B cell (primary cell): ENCODE data around the gene RGS3. TPM values are rescaled to one million over a fixed set of nuclear protein-coding genes. Genes with fewer than 3 reads are reported as not detected.

Experiments
- ATAC-seq: fragments of 200-7000 bp; cut with Tn5 transposase; one replicate; pipeline ENCODE4 v1.10.0; 2021; ENCODE audit warnings: low read depth, mild to moderate bottlenecking, moderate number of reproducible peaks, moderate library complexity
- CTCF ChIA-PET: fragments of 350-600 bp; sonication (Branson Sonifier 250); formaldehyde crosslinking; loops from one replicate; lab custom pipeline; 2021; ENCODE audit warnings: antibody characterized with exemption, inconsistent platforms; lab: Charles Lee
- POLR2A ChIA-PET: fragments of 350-600 bp; sonication (Branson Sonifier 250); formaldehyde crosslinking; loops from one replicate; lab custom pipeline; 2021; ENCODE audit warnings: antibody characterized with exemption; lab: Charles Lee
- DNase-seq: peaks from one replicate; pipeline ENCODE4 v3.0.0; 2013
- H2AFZ ChIP-seq: 2 replicates; pipeline ENCODE4 v1.6.1; 2012; ENCODE audit warnings: mild to moderate bottlenecking, low read depth, low read length; ENCODE audit not compliant: insufficient read depth, poor library complexity, severe bottlenecking
- H3K27ac ChIP-seq, 2 donors: 1 replicate in 1 of 2; 2 replicates in 1 of 2; pipeline ENCODE4 v1.5.1; 2012 to 2013; ENCODE audit warnings: low read length in 2 of 2, mild to moderate bottlenecking in 2 of 2, moderate library complexity in 1 of 2
- H3K27me3 ChIP-seq, 4 experiments: fragments of 200-600 bp in 1 of 4; sonication (generic) in 1 of 4; replicated peaks in 1 of 4; 1 replicate in 2 of 4; 2 replicates in 2 of 4; pipeline versions ENCODE4 v1.6.1 to v1.7.0; 2013 to 2016; ENCODE audit warnings: low read length in 3 of 4, mild to moderate bottlenecking in 2 of 4, mixed read lengths in 1 of 4, moderate library complexity in 1 of 4; ENCODE audit not compliant: insufficient read depth in 4 of 4, control insufficient read depth in 3 of 4; ENCODE audit errors: control extremely low read depth in 1 of 4
- H3K36me3 ChIP-seq, 2 experiments: replicated peaks in 1 of 2; 1 replicate in 1 of 2; 2 replicates in 1 of 2; pipeline versions ENCODE4 v1.6.1 to v1.7.1; 2013; ENCODE audit warnings: low read length in 1 of 2; ENCODE audit not compliant: insufficient read depth in 2 of 2, control insufficient read depth in 1 of 2; ENCODE audit errors: control extremely low read depth in 1 of 2, extremely low read depth in 1 of 2
- H3K4me1 ChIP-seq, 2 donors: fragments of 200-600 bp in 1 of 2; sonication (generic) in 1 of 2; 1 replicate in 1 of 2; 2 replicates in 1 of 2; pipeline versions ENCODE4 v1.5.1 to v1.6.1; 2013 to 2017; ENCODE audit warnings: low read length in 2 of 2; ENCODE audit not compliant: control insufficient read depth in 2 of 2, insufficient read depth in 2 of 2
- H3K4me2 ChIP-seq: replicated peaks from 2 replicates; pipeline ENCODE3; 2012; ENCODE audit warnings: mild to moderate bottlenecking, low read depth, low read length; ENCODE audit not compliant: poor library complexity, severe bottlenecking
- H3K4me3 ChIP-seq, 5 experiments: fragments of 200-600 bp in 1 of 5; sonication (generic) in 1 of 5; 1 replicate in 3 of 5; 2 replicates in 2 of 5; pipeline versions ENCODE4 v1.5.1 to v1.7.0; 2011 to 2016; ENCODE audit warnings: low read length in 4 of 5, mild to moderate bottlenecking in 4 of 5, low read depth in 2 of 5, control low read depth in 1 of 5, moderate library complexity in 1 of 5; ENCODE audit not compliant: insufficient read depth in 1 of 5; ENCODE audit errors: control extremely low read depth in 1 of 5, extremely low read depth in 1 of 5
- H3K79me2 ChIP-seq: fragments of 200-600 bp; sonication (generic); one replicate; pipeline ENCODE4 v1.6.0; 2016; ENCODE audit warnings: low read length; ENCODE audit not compliant: control insufficient read depth, insufficient read depth
- H3K9ac ChIP-seq: fragments of 200-600 bp; sonication (generic); 2 replicates; pipeline ENCODE4 v1.6.1; 2017; ENCODE audit warnings: mild to moderate bottlenecking, low read length, moderate library complexity
- H3K9me3 ChIP-seq, 3 donors: one replicate each; pipeline versions ENCODE4 v1.6.1 to v1.7.1; 2013; ENCODE audit warnings: low read length in 2 of 3; ENCODE audit not compliant: control insufficient read depth in 2 of 3, insufficient read depth in 1 of 3; ENCODE audit errors: control extremely low read depth in 1 of 3
- H4K20me1 ChIP-seq: 2 replicates; pipeline ENCODE4 v1.6.0; 2012; ENCODE audit warnings: mild to moderate bottlenecking, low read length; ENCODE audit not compliant: insufficient read depth, control insufficient read depth, poor library complexity, severe bottlenecking
- H3K27ac Mint-ChIP-seq: one replicate; pipeline ENCODE4 v1.8.0; 2021; ENCODE audit warnings: mixed read lengths
- H3K27me3 Mint-ChIP-seq: one replicate; pipeline ENCODE4 v1.8.0; 2021; ENCODE audit warnings: mixed read lengths
- H3K4me1 Mint-ChIP-seq: one replicate; pipeline ENCODE4 v1.8.0; 2021; ENCODE audit warnings: mixed read lengths
- H3K4me3 Mint-ChIP-seq: one replicate; pipeline ENCODE4 v1.8.0; 2021; ENCODE audit warnings: mixed read lengths
- H3K9me3 Mint-ChIP-seq: one replicate; pipeline ENCODE4 v1.8.0; 2022; ENCODE audit warnings: mixed read lengths; ENCODE audit not compliant: insufficient read depth
- EZH2 ChIP-seq: IDR thresholded peaks from 2 replicates; pipeline ENCODE4 v1.6.1; 2012; ENCODE audit warnings: borderline replicate concordance, low read depth, mild to moderate bottlenecking, moderate library complexity, low read length; ENCODE audit not compliant: insufficient read depth, poor library complexity, severe bottlenecking
- WGBS: methylation state at CpG from one replicate; pipeline ENCODE4 v1.1.5; 2013; ENCODE audit warnings: missing lambda C conversion rate; ENCODE audit not compliant: insufficient coverage; 5-methylcytosine and 5-hydroxymethylcytosine counted together
- intact Hi-C: fragments of 100-400 bp; cut with micrococcal nuclease; formaldehyde crosslinking; loops from one replicate; pipeline ENCODE4 v1.10.0; 2022
- polyA plus RNA-seq: library from polyadenylated mRNA; depleted of rRNA; stranded (reverse); fragments of >200 nt; gene quantifications from 2 replicates; pipeline ENCODE4 v1.2.3, GENCODE V29; 2012
- total RNA-seq, 2 donors: library from RNA; stranded (reverse); fragments of 120-200 nt in 1 of 2; gene quantifications; 1 replicate in 1 of 2; 2 replicates in 1 of 2; pipeline versions ENCODE4 v1.2.3 to v1.2.4, GENCODE V29; 2013 to 2022
- TF ChIP-seq, protein P1 (sequence below): fragments of 200-600 bp; IDR thresholded peaks from one replicate; pipeline ENCODE4 v1.8.0; 2022; ENCODE audit warnings: antibody characterized with exemption, mild to moderate bottlenecking

The RGS3 gene
- total and polyA plus RNA-seq, 2 donors (not counting 1 experiment from before 2014, with no cell fraction given): 12.0 to 15.6 TPM

DNA sequence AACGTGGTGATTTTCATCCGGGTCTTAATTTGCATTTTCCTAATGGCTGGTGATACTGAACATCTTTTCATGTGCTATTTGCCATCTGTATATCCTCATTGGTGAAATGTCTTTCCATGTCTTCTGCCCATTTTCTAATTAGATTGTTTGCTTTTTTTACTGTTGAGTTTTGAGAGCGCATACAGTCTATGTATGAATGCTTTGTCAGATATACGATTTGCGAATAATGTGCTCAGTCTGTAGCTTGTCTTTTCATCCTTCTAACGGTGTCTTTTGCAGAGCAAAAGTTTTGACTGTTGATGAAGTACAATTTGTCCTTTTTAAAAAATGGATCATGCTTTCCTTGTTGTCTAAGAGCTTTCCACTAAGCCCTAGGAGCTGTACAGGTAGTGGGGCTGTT is 143.0 kb downstream of the RGS3 start:
- H3K4me1 Mint-ChIP-seq: peaks cover 19% of the 10 kb centered on the region
- 91% methylated on average over 4 of the region's 6 CpGs for WGBS
- no peak overlapping the region for H3K27ac Mint-ChIP-seq
- no peak overlapping the region for H3K4me2 ChIP-seq
- H3K9me3 ChIP-seq: peaks cover 0 to 4% (median 0%) of the 10 kb centered on the region in 3 donors
- peaks cover 0 to 15% of the 10 kb centered on the region in 2 donors for H3K4me1 ChIP-seq
- no peak overlapping the region for H3K4me3 ChIP-seq
- CTCF ChIA-PET: interaction anchor here (1.3 to 1.9 kb wide), 2 partner anchors 15 to 52 kb away, joined by 5 to 8 read pairs; no protein-coding TSS in a partner anchor
- no peaks in the 10 kb centered on the region for H3K9me3 Mint-ChIP-seq
- ATAC-seq (no peak), DNase-seq (no peak)
- H3K4me3 Mint-ChIP-seq: no peak overlapping the region
- intact Hi-C loops: no loop called here
- POLR2A ChIA-PET: interaction anchor here (0.7 to 1.8 kb wide), 2 partner anchors 9 to 296 kb away, joined by 5 read pairs; no protein-coding TSS in a partner anchor
- no peaks in the 10 kb centered on the region for H3K36me3 ChIP-seq
- H3K27me3 ChIP-seq: peaks cover 0 to 4% (median 0%) of the 10 kb centered on the region in 4 experiments
- H3K27me3 Mint-ChIP-seq: no peaks in the 10 kb centered on the region
- TF ChIP-seq EZH2: no peak
- TF ChIP-seq, protein P1, sequence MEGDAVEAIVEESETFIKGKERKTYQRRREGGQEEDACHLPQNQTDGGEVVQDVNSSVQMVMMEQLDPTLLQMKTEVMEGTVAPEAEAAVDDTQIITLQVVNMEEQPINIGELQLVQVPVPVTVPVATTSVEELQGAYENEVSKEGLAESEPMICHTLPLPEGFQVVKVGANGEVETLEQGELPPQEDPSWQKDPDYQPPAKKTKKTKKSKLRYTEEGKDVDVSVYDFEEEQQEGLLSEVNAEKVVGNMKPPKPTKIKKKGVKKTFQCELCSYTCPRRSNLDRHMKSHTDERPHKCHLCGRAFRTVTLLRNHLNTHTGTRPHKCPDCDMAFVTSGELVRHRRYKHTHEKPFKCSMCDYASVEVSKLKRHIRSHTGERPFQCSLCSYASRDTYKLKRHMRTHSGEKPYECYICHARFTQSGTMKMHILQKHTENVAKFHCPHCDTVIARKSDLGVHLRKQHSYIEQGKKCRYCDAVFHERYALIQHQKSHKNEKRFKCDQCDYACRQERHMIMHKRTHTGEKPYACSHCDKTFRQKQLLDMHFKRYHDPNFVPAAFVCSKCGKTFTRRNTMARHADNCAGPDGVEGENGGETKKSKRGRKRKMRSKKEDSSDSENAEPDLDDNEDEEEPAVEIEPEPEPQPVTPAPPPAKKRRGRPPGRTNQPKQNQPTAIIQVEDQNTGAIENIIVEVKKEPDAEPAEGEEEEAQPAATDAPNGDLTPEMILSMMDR: no peak
- no peaks in the 10 kb centered on the region for H3K79me2 ChIP-seq
- H4K20me1 ChIP-seq: no peaks in the 10 kb centered on the region
- no peak overlapping the region for H2AFZ ChIP-seq
- H3K9ac ChIP-seq: no peak overlapping the region
- H3K27ac ChIP-seq: no peak overlapping the region

DNA sequence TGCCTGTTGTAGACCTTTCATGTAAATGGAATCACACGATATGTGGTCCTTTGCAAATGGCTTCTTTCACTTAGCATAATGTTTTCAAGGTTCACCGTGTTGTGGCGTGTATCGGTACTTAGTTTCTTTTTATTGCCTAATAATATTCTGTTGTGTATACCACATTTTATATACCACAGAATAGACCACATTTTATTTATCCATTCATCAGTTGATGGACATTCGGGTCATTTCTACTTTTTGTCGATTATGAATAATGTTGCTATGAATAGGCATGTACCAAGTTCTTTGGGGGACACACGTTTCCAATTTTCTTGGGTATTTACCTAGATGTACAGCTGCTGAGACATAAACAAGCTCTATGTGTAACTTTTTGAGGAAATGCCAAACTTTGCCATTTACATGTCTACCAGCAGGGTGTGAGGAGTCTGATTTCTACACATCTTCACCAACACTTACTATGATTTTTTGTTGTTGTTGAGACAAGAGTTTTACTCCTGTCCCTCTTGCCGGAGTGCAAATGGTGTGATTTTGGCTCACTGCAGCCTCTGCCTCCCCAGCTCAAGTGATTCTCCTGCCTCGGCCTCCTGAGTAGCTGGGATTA is 144.7 kb downstream of the RGS3 start:
- H3K4me2 ChIP-seq: no peak overlapping the region
- no peaks in the 10 kb centered on the region for H3K27me3 ChIP-seq
- intact Hi-C loops: no loop called here
- ATAC-seq: no peak
- Mint-ChIP-seq H3K4me3 (no peak overlapping the region), H3K9me3 (no peaks in the 10 kb centered on the region), H3K27me3 (no peaks in the 10 kb centered on the region), H3K27ac (no peak overlapping the region), H3K4me1 (peaks cover 3% of the 10 kb centered on the region)
- DNase-seq: no peak
- no peak for TF ChIP-seq EZH2
- TF ChIP-seq, protein P1: no peak
- no peak overlapping the region for H3K4me3 ChIP-seq
- H3K79me2 ChIP-seq: no peaks in the 10 kb centered on the region
- H2AFZ ChIP-seq: no peak overlapping the region
- H3K27ac ChIP-seq: no peak overlapping the region
- H3K36me3 ChIP-seq: no peaks in the 10 kb centered on the region
- CTCF ChIA-PET: interaction anchor here (1.1 kb wide), 1 partner anchor 10 kb away, joined by 3 read pairs; no protein-coding TSS in a partner anchor
- no peak overlapping the region for H3K9ac ChIP-seq
- 93% methylated on average over 5 of the region's 9 CpGs for WGBS
- peaks cover 0 to 4% (median 0%) of the 10 kb centered on the region in 3 donors for H3K9me3 ChIP-seq
- H4K20me1 ChIP-seq: no peaks in the 10 kb centered on the region
- no peaks in the 10 kb centered on the region for H3K4me1 ChIP-seq
- POLR2A ChIA-PET: no interaction called here
